ENCODE measurements around the gene CKAP5. TPM values are rescaled to one million over a fixed set of nuclear protein-coding genes. Genes with fewer than 3 reads are reported as not detected.

CKAP5 gene
- total RNA-seq, 2 experiments from 2014 or later, result 23.2 to 26.9 TPM

GRCh38 chr11:46731545-46731944 is 114.5 kb downstream of the CKAP5 start:
- no peak for TF ChIP-seq CTCF (IDR thresholded peaks at IDR 0.05)
- Histone ChIP-seq H3K9me3 (ENCODE audit: control insufficient read depth in 1 of 2, insufficient read depth in 1 of 2, low read length in 2 of 2) (no peaks in the 10 kb centered on the region), H3K4me1 (ENCODE audit: insufficient read depth, low read length) (no peaks in the 10 kb centered on the region), H3K36me3 (ENCODE audit: insufficient read depth, low read length) (no peaks in the 10 kb centered on the region), H3K4me3 (ENCODE audit: low read length) (no peak overlapping the region), H3K27me3 (ENCODE audit: control insufficient read depth in 1 of 2, insufficient read depth in 2 of 2, low read length in 2 of 2) (no peaks in the 10 kb centered on the region), H3K27ac (ENCODE audit: low read depth in 1 of 2, low read length in 2 of 2) (no peak overlapping the region)
- CTCF ChIA-PET, result no interaction called here
- DNase-seq (no peak), ATAC-seq (ENCODE audit: poor library complexity) (no peak)
- Mint-ChIP-seq H3K27ac (no peak overlapping the region), H3K9me3 (no peaks in the 10 kb centered on the region), H3K4me3 (no peak overlapping the region), H3K4me1 (ENCODE audit: low read depth) (no peaks in the 10 kb centered on the region), H3K36me3 (ENCODE audit: low read depth) (no peaks in the 10 kb centered on the region), H3K27me3 (no peaks in the 10 kb centered on the region)
- POLR2A ChIA-PET, result no interaction called here
- intact Hi-C loops (cut with DNase I, micrococcal nuclease), result no loop called here

- H3K36me3 Mint-ChIP-seq (ENCODE audit: low read depth), result no peaks in the 10 kb centered on the region
- ATAC-seq (ENCODE audit: poor library complexity) (no peak), DNase-seq (no peak)
- Histone ChIP-seq H3K9me3 (ENCODE audit: control insufficient read depth in 1 of 2, insufficient read depth in 1 of 2, low read length in 2 of 2) (no peaks in the 10 kb centered on the region), H3K27ac (ENCODE audit: low read depth in 1 of 2, low read length in 2 of 2) (no peak overlapping the region), H3K27me3 (ENCODE audit: control insufficient read depth in 1 of 2, insufficient read depth in 2 of 2, low read length in 2 of 2) (no peaks in the 10 kb centered on the region), H3K4me1 (ENCODE audit: insufficient read depth, low read length) (no peaks in the 10 kb centered on the region), H3K4me3 (ENCODE audit: low read length) (no peak overlapping the region), H3K36me3 (ENCODE audit: insufficient read depth, low read length) (no peaks in the 10 kb centered on the region)
- no peak overlapping the region for H3K4me3 Mint-ChIP-seq
- CTCF ChIA-PET, result no interaction called here
- no peak overlapping the region for H3K27ac Mint-ChIP-seq
- H3K27me3 Mint-ChIP-seq, result no peaks in the 10 kb centered on the region
- no peaks in the 10 kb centered on the region for H3K9me3 Mint-ChIP-seq
- no peaks in the 10 kb centered on the region for H3K4me1 Mint-ChIP-seq (ENCODE audit: low read depth)
- TF ChIP-seq CTCF (IDR thresholded peaks at IDR 0.05), result no peak
- intact Hi-C loops (cut with DNase I, micrococcal nuclease), result no loop called here
- POLR2A ChIA-PET, result no interaction called here
Observed at GRCh38 chr11:46729110-46730027, 116.7 kb downstream of the CKAP5 start.

- no peaks in the 10 kb centered on the region for H3K27me3 ChIP-seq (ENCODE audit: control insufficient read depth in 1 of 2, insufficient read depth in 2 of 2, low read length in 2 of 2)
- H3K27ac ChIP-seq (ENCODE audit: low read depth in 1 of 2, low read length in 2 of 2), result no peak overlapping the region
- Mint-ChIP-seq H3K4me3 (no peak overlapping the region), H3K4me1 (ENCODE audit: low read depth) (no peaks in the 10 kb centered on the region), H3K27ac (no peak overlapping the region), H3K27me3 (no peaks in the 10 kb centered on the region), H3K9me3 (no peaks in the 10 kb centered on the region), H3K36me3 (ENCODE audit: low read depth) (no peaks in the 10 kb centered on the region)
- ChIA-PET POLR2A (no interaction called here), CTCF (no interaction called here)
- no peak for ATAC-seq (ENCODE audit: poor library complexity)
- no peaks in the 10 kb centered on the region for H3K9me3 ChIP-seq (ENCODE audit: control insufficient read depth in 1 of 2, insufficient read depth in 1 of 2, low read length in 2 of 2)
- no peaks in the 10 kb centered on the region for H3K4me1 ChIP-seq (ENCODE audit: insufficient read depth, low read length)
- H3K36me3 ChIP-seq (ENCODE audit: insufficient read depth, low read length), result no peaks in the 10 kb centered on the region
- no peak for DNase-seq
- H3K4me3 ChIP-seq (ENCODE audit: low read length), result no peak overlapping the region
- intact Hi-C loops (cut with DNase I, micrococcal nuclease), result no loop called here
- TF ChIP-seq CTCF (IDR thresholded peaks at IDR 0.05), result no peak
Observed at GRCh38 chr11:46728659-46729040, 117.4 kb downstream of the CKAP5 start.

Data from CD4-positive, alpha-beta T cell (primary cell).